HEK293 (cell line): ENCODE results near the gene PDZD4.
"Not testable (repeated sequence)": the region's sequence is repeated elsewhere in the genome, so short reads cannot be mapped to it uniquely, and the experiment has no call there.

Experiments used
- CTCF ChIA-PET: fragments of 350-600 bp; formaldehyde crosslinking; extraction: SDS; loops from one replicate; lab custom pipeline; 2021; ENCODE audit warnings: antibody characterized with exemption; lab: Yijun Ruan, JAX
- POLR2A ChIA-PET: fragments of 300-600 bp; formaldehyde crosslinking; extraction: SDS; loops from one replicate; lab custom pipeline; 2020; ENCODE audit warnings: antibody characterized with exemption, inconsistent platforms; lab: Yijun Ruan, JAX
- H3K27ac ChIP-seq: fragments of 200-500 bp; sonication (Bioruptor generic); 2 replicates; pipeline ENCODE4 v1.5.1; 2014; ENCODE audit warnings: low read depth, low read length, control low read depth, inconsistent platforms; ENCODE audit errors: extremely low read depth
- H3K36me3 ChIP-seq, 2 experiments: fragments of 200-500 bp in 1 of 2; sonication (Bioruptor generic) in 1 of 2; 1 replicate in 1 of 2; 2 replicates in 1 of 2; pipeline ENCODE4 v1.5.1; 2014 to 2017; ENCODE audit warnings: inconsistent platforms in 2 of 2, low read length in 2 of 2; ENCODE audit not compliant: control insufficient read depth in 2 of 2, insufficient read depth in 1 of 2
- H3K4me1 ChIP-seq: fragments of 200-500 bp; sonication (Bioruptor generic); 2 replicates; pipeline ENCODE4 v1.5.1; 2014; ENCODE audit warnings: mild to moderate bottlenecking, low read length, inconsistent platforms; ENCODE audit not compliant: control insufficient read depth, insufficient read depth
- H3K4me3 ChIP-seq: 2 replicates; pipeline ENCODE4 v1.5.1; 2011; ENCODE audit warnings: low read depth, mild to moderate bottlenecking, control low read depth, low read length, moderate library complexity
- H3K9me3 ChIP-seq: fragments of 200-500 bp; sonication (Bioruptor generic); 2 replicates; pipeline ENCODE4 v1.5.1; 2014; ENCODE audit warnings: low read depth, low read length, inconsistent platforms; ENCODE audit not compliant: control insufficient read depth, insufficient read depth
- OSR2 ChIP-seq: fragments of 450-650 bp; formaldehyde crosslinking; IDR thresholded peaks from 2 replicates; pipeline ENCODE4 v1.5.1; 2016; ENCODE audit warnings: missing biosample characterization, missing genetic modification characterization
- PATZ1 ChIP-seq: fragments of 450-650 bp; formaldehyde crosslinking; IDR thresholded peaks from 2 replicates; pipeline ENCODE4 v1.5.1; 2016; ENCODE audit warnings: missing biosample characterization, missing genetic modification characterization
- PRDM1 ChIP-seq: fragments of 450-650 bp; formaldehyde crosslinking; IDR thresholded peaks from 2 replicates; pipeline ENCODE4; 2016; ENCODE audit warnings: missing biosample characterization, missing genetic modification characterization
- PRDM10 ChIP-seq: fragments of 450-650 bp; formaldehyde crosslinking; IDR thresholded peaks from 2 replicates; pipeline ENCODE4 v1.5.1; 2016; ENCODE audit warnings: missing biosample characterization, missing genetic modification characterization
- SCRT2 ChIP-seq: fragments of 450-650 bp; formaldehyde crosslinking; IDR thresholded peaks from 2 replicates; pipeline ENCODE4 v1.5.1; 2016; ENCODE audit warnings: missing biosample characterization, missing genetic modification characterization
- YY1 ChIP-seq: fragments of 450-650 bp; formaldehyde crosslinking; IDR thresholded peaks from 2 replicates; pipeline ENCODE4 v1.5.1; 2018; ENCODE audit warnings: missing biosample characterization, missing genetic modification characterization
- YY2 ChIP-seq: fragments of 450-650 bp; formaldehyde crosslinking; IDR thresholded peaks from 2 replicates; pipeline ENCODE4 v1.5.1; 2016; ENCODE audit warnings: missing biosample characterization, missing genetic modification characterization
- ZFP3 ChIP-seq: fragments of 450-650 bp; formaldehyde crosslinking; IDR thresholded peaks from 2 replicates; pipeline ENCODE4 v1.5.1; 2016; ENCODE audit warnings: low read depth, missing biosample characterization, missing genetic modification characterization
- ZNF121 ChIP-seq: fragments of 450-650 bp; formaldehyde crosslinking; IDR thresholded peaks from 2 replicates; pipeline ENCODE4 v1.5.1; 2016; ENCODE audit warnings: missing biosample characterization, missing genetic modification characterization
- ZNF138 ChIP-seq: fragments of 450-650 bp; formaldehyde crosslinking; IDR thresholded peaks from 2 replicates; pipeline ENCODE4 v1.5.1; 2016; ENCODE audit warnings: missing biosample characterization, missing genetic modification characterization, borderline replicate concordance
- ZNF140 ChIP-seq: fragments of 450-650 bp; formaldehyde crosslinking; IDR thresholded peaks from 2 replicates; pipeline ENCODE4 v1.5.1; 2016; ENCODE audit warnings: missing biosample characterization, missing genetic modification characterization
- ZNF433 ChIP-seq: fragments of 450-650 bp; formaldehyde crosslinking; IDR thresholded peaks from 2 replicates; pipeline ENCODE4 v1.5.1; 2016; ENCODE audit warnings: missing biosample characterization, missing genetic modification characterization, low read depth
- ZNF510 ChIP-seq: fragments of 450-650 bp; formaldehyde crosslinking; IDR thresholded peaks from 2 replicates; pipeline ENCODE4 v1.5.1; 2018; ENCODE audit warnings: mild to moderate bottlenecking, missing genetic modification characterization, missing biosample characterization; ENCODE audit not compliant: insufficient replicate concordance
- ZNF654 ChIP-seq: fragments of 450-650 bp; formaldehyde crosslinking; IDR thresholded peaks from 2 replicates; pipeline ENCODE4 v1.5.1; 2016; ENCODE audit warnings: low read depth, missing biosample characterization, missing genetic modification characterization
- ZNF701 ChIP-seq: fragments of 450-650 bp; formaldehyde crosslinking; IDR thresholded peaks from 2 replicates; pipeline ENCODE4 v1.5.1; 2016; ENCODE audit warnings: missing biosample characterization, missing genetic modification characterization
- TF ChIP-seq, protein P1 (sequence below): fragments of 450-650 bp; formaldehyde crosslinking; IDR thresholded peaks from 2 replicates; pipeline ENCODE4 v1.5.1; 2016; ENCODE audit warnings: missing biosample characterization, missing genetic modification characterization, borderline replicate concordance

PDZD4 gene

GRCh38 chrX:153818571-153819383 is 11.6 kb downstream of the PDZD4 start (continued):
- TF ChIP-seq PATZ1 (peak; percentile 90), ZNF510 (tag by site-specific recombination) (no peak)

- H3K9me3 ChIP-seq, H3K27ac ChIP-seq, H3K4me3 ChIP-seq, H3K36me3 ChIP-seq, H3K4me1 ChIP-seq: not testable (repeated sequence)
- TF ChIP-seq ZNF121 = peak; percentile 87
- POLR2A ChIA-PET = interaction anchor here (1.5 to 2.1 kb wide), 2 partner anchors 11 to 154 kb away, joined by 3 to 9 read pairs; partner anchors contain the start of gene HCFC1
- CTCF ChIA-PET = interaction anchor here (0.7 to 1.8 kb wide), 3 partner anchors 68 to 877 kb away, joined by 3 to 6 read pairs (median 4); no protein-coding TSS in a partner anchor
These were observed 12.3 kb downstream of the PDZD4 start for GRCh38 chrX:153818064-153818463.

DNA sequence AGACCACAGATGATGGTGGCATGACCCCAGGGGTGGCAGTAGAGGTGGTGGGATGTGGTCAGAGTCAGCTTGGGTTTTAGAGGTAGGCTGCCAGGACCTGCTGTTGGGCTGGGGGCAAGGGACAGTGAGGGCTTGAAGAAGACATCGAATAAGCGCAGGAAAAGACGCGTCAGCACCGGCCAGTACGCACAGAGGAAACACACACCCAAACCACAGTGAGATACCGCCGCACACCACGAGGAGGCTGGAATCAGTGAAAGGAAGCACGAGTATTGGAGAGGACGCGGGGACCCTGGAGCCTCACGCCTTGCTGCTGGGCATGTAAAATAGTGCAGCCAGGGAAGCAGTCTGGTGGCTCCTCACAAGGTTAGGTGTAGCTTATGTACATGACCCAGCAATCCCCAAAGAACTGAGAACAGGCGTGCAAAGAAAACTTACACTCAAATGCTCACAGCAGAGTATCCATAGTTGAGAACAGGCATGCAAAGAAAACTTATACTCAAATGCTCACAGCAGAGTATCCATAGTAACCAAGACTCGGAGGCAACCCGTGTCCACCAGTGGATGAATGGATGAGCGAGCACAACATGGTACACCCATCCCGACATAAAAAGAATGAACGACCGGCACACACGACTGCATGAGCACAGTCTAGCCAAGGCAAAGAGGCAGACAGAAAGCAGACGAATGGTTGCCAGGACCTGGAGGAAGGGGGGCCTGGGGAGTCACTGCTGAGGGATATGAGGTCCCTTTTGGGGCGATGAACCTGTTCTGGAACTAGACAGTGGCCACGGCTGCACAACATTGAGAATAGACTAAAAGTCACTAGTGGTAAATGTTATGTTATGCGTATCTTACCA is 13.3 kb downstream of the PDZD4 start:
- H3K36me3 ChIP-seq = no peaks in the 10 kb centered on the region
- H3K9me3 ChIP-seq = no peaks in the 10 kb centered on the region
- TF ChIP-seq ZNF654 = no peak
- TF ChIP-seq, protein P1, sequence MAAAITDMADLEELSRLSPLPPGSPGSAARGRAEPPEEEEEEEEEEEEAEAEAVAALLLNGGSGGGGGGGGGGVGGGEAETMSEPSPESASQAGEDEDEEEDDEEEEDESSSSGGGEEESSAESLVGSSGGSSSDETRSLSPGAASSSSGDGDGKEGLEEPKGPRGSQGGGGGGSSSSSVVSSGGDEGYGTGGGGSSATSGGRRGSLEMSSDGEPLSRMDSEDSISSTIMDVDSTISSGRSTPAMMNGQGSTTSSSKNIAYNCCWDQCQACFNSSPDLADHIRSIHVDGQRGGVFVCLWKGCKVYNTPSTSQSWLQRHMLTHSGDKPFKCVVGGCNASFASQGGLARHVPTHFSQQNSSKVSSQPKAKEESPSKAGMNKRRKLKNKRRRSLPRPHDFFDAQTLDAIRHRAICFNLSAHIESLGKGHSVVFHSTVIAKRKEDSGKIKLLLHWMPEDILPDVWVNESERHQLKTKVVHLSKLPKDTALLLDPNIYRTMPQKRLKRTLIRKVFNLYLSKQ (tag by site-specific recombination) = no peak
- no peak for TF ChIP-seq ZNF510 (tag by site-specific recombination)
- TF ChIP-seq PRDM1 (tag by site-specific recombination) = no peak
- TF ChIP-seq ZNF433 (tag by site-specific recombination) = no peak
- no peak for TF ChIP-seq YY1 (tag by site-specific recombination)
- TF ChIP-seq PRDM10 (tag by site-specific recombination) = no peak
- no peak for TF ChIP-seq OSR2 (tag by site-specific recombination)
- TF ChIP-seq ZFP3 = no peak
- no peak for TF ChIP-seq ZNF140 (tag by site-specific recombination)
- no peak for TF ChIP-seq SCRT2
- TF ChIP-seq ZNF701 (tag by site-specific recombination) = no peak
- TF ChIP-seq YY2 (tag by site-specific recombination) = no peak
- TF ChIP-seq ZNF138 (tag by site-specific recombination) = no peak
- H3K4me1 ChIP-seq = no peaks in the 10 kb centered on the region
- POLR2A ChIA-PET = interaction anchor here (0.6 kb wide), 1 partner anchor 103 kb away, joined by 3 read pairs; no protein-coding TSS in a partner anchor
- CTCF ChIA-PET = interaction anchor here (0.7 to 0.8 kb wide), 2 partner anchors 35 to 69 kb away, joined by 3 read pairs; no protein-coding TSS in a partner anchor
- no peak overlapping the region for H3K27ac ChIP-seq
- no peak overlapping the region for H3K4me3 ChIP-seq
